ENCODE measurements around the gene ZBTB4. TPM values are rescaled to one million over a fixed set of nuclear protein-coding genes. Genes with fewer than 3 reads are reported as not detected.

ZBTB4 gene
- total and polyA plus RNA-seq, 12 donors, result 17.8 to 80.1 (median 68.2) TPM

DNA sequence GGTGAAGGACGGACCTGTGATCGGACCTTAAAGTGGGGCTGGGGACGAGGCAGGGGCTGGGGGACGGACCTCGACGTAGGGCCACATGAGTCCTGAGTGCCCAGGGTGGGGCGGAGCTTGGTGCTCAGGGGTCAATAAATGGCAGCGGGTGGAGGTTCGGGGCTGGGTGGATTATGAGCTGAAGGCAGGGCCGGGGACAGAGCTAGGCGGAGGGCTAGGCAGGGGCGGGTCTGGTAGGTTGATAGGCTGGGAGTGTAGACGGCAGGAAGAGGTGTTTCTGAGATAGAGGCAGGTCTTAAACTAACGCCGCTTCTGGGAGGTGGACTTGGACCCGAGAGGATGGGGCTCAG is 33.8 kb downstream of the ZBTB4 start:
- ATAC-seq (peak in 7 of 8 donors; percentile 13 to 50 (median 38)), DNase-seq (no peak)
- no peaks in the 10 kb centered on the region for H3K9me3 ChIP-seq
- intact Hi-C loops (cut with DNase I), result no loop called here
- H3K36me3 ChIP-seq, result no peaks in the 10 kb centered on the region
- H3K27me3 ChIP-seq, result peaks cover 0 to 60% (median 4%) of the 10 kb centered on the region in 7 donors
- WGBS, 2 donors, result 6 to 14% methylated on average over 16 of the region's 16 CpGs
- H3K27ac ChIP-seq, result peak overlapping the region in 3 of 10 donors; percentile 47 to 78 (median 77)
- peaks cover 6 to 32% (median 26%) of the 10 kb centered on the region in 9 donors for H3K4me1 ChIP-seq
- TF ChIP-seq, protein P1, sequence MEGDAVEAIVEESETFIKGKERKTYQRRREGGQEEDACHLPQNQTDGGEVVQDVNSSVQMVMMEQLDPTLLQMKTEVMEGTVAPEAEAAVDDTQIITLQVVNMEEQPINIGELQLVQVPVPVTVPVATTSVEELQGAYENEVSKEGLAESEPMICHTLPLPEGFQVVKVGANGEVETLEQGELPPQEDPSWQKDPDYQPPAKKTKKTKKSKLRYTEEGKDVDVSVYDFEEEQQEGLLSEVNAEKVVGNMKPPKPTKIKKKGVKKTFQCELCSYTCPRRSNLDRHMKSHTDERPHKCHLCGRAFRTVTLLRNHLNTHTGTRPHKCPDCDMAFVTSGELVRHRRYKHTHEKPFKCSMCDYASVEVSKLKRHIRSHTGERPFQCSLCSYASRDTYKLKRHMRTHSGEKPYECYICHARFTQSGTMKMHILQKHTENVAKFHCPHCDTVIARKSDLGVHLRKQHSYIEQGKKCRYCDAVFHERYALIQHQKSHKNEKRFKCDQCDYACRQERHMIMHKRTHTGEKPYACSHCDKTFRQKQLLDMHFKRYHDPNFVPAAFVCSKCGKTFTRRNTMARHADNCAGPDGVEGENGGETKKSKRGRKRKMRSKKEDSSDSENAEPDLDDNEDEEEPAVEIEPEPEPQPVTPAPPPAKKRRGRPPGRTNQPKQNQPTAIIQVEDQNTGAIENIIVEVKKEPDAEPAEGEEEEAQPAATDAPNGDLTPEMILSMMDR (IDR thresholded peaks at IDR 0.05), result no peak
- peak overlapping the region in 9 of 10 donors; percentile 33 to 62 (median 55) for H3K4me3 ChIP-seq

DNA sequence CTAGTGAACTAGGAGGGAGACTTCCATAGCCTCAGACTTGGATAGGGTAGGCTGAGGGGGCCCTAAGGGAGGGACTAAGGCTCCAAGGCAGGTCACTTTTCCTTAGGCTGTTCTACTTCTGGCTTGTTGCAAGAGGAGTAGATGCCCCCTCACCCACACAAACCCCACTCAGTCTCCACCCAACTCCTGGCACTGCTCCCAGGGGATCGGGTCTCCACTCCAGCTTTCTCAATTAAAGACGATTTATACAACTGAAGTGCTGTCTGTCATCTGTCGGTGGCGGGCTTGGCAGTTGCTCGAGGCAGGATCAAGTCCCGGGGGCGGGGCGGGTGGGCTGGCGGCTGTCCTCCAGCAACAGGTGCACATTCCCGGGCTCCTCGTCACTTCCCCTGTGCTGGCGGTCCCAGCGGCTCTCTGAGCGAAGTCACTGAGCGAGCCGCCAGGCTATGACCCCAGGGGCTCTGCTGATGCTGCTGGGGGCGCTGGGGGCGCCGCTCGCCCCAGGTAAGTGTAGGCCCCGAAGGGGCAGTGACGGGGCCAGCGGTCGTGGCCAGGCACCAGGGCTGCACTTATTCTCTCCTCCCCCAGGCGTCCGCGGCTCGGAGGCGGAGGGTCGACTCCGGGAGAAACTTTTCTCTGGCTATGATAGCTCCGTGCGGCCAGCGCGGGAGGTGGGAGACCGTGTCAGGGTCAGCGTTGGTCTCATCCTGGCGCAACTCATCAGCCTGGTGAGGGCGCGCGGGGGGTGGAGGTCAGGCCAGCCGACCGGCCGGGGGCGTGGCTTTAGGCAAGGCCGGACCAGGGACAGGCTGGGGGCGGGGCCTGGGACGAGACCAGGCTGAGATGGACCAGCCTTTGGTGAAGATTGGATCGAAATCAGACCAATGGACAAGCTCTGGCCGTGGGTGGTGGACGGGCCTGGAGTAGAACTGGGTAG is 34.5 kb downstream of the ZBTB4 start, which contains the start of gene CHRNB1:
Gene CHRNB1 (plus strand): TSS at position 380 of the 937 bp plus-strand sequence. CDS start 67 bp downstream, at position 447.
- intact Hi-C loops (cut with DNase I), result loop anchor here in 3 of 10 donors (5.0 kb wide), 1 partner anchor 32 kb away; the partner anchor contains the start of gene ZBTB4 (in 3 of the 3)
- no peaks in the 10 kb centered on the region for H3K9me3 ChIP-seq
- DNase-seq (peak; percentile 75 to 87), ATAC-seq (peak; percentile 81 to 93 (median 88))
- H3K27ac ChIP-seq, result peak within 1 kb of the TSS in 8 of 10 donors; percentile 36 to 78 (median 68)
- H3K27me3 ChIP-seq, result peaks cover 0 to 67% (median 4%) of the 10 kb centered on the region in 7 donors
- no peaks in the 10 kb centered on the region for H3K36me3 ChIP-seq
- 5 to 7% methylated on average over 51 of the region's 51 CpGs for WGBS, 2 donors
- TF ChIP-seq, protein P1 (IDR thresholded peaks at IDR 0.05), result peak in 6 of 9 donors; percentile 14 to 30 (median 28)
- H3K4me1 ChIP-seq, result peaks cover 7 to 39% (median 33%) of the 10 kb centered on the region in 9 donors
- peak within 1 kb of the TSS; percentile 4 to 62 (median 52) for H3K4me3 ChIP-seq

DNA sequence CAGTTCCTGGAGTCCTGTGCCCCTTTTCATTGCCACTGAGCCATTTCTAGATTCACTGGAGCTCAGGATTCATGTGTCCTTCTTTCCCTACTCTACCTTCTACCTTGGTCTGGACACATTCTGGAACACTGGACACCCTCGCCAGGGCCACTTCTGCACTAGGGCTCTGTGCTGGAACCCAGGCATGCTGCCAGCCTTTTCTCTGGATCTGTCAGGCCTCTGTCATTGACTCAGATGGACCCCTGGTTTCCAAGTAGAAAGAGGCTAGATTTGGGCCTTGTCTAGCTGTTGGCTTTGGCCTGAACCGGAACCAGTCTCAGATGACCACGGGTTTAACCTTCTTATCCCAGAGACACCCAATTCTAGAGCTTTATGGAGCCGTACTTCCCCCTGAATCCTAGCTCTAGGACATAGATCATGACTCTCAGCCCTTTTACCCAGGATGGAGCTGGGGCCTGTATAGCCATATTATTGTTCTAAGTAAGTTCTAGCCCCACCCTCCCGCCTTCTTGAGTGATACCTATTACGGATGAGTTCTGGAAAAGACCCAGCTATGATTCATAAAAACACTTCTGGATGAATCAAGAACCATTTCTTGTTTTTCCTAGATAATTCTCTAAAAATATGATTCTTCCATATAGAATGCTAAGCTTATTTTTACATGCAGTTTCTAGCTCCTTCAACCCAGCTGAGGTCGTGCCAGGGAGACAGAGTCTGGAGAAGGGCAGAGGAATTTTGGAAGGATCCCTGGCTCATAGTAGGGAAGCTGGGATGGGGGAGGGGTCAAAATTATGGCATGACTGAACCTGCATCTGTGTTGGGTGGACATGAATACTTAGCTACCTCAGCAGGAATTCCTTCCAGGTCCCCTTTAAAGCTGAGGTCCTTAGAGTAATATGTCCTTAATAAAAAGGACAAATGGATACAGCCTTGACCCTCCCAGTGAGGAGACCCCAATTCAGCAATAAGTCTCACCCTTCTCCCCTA is 35.6 kb downstream of the ZBTB4 start:
- peaks cover 0 to 78% (median 12%) of the 10 kb centered on the region in 7 donors for H3K27me3 ChIP-seq
- no peak overlapping the region for H3K4me3 ChIP-seq
- no peaks in the 10 kb centered on the region for H3K36me3 ChIP-seq
- ATAC-seq (no peak), DNase-seq (no peak)
- intact Hi-C loops (cut with DNase I), result loop anchor here in 3 of 10 donors (5.0 kb wide), 1 partner anchor 34 kb away; the partner anchor contains the start of gene ZBTB4 (in 3 of the 3)
- H3K4me1 ChIP-seq, result peaks cover 13 to 50% (median 39%) of the 10 kb centered on the region in 9 donors
- no peaks in the 10 kb centered on the region for H3K9me3 ChIP-seq
- TF ChIP-seq, protein P1 (IDR thresholded peaks at IDR 0.05), result no peak
- H3K27ac ChIP-seq, result no peak overlapping the region
- WGBS, 2 donors, result 81 to 86% methylated on average over 7 of the region's 7 CpGs

Data from heart right ventricle (tissue), 16 donors.